AG04450 (cell line): ENCODE results near the gene GNB1L. TPM values are rescaled to one million over a fixed set of nuclear protein-coding genes. Genes with fewer than 3 reads are reported as not detected.

Experiments
- CTCF ChIA-PET: fragments of 300-600, 350-600 bp; formaldehyde crosslinking; extraction: SDS; loops from one replicate; lab custom pipeline; 2022; ENCODE audit warnings: antibody characterized with exemption, inconsistent platforms; lab: Charles Lee
- POLR2A ChIA-PET: fragments of 350-600 bp; formaldehyde crosslinking; extraction: SDS; loops from one replicate; lab custom pipeline; 2021; ENCODE audit warnings: antibody characterized with exemption, inconsistent platforms; lab: Yijun Ruan, JAX
- DNase-seq: peaks from one replicate; pipeline ENCODE4 v3.0.0-alpha.2; 2011; ENCODE audit warnings: low read depth, low spot score
- H3K27ac ChIP-seq: one replicate; pipeline ENCODE4 v1.5.1; 2012; ENCODE audit warnings: low read depth, low read length, control low read depth
- H3K27me3 ChIP-seq: one replicate; pipeline ENCODE4 v1.6.0; 2012; ENCODE audit warnings: low read length; ENCODE audit not compliant: control insufficient read depth, insufficient read depth
- H3K4me3 ChIP-seq: 2 replicates; pipeline ENCODE4 v1.5.1; 2011; ENCODE audit warnings: mild to moderate bottlenecking, low read depth, low read length, control low read depth
- H3K9me3 ChIP-seq: 2 replicates; pipeline ENCODE4 v1.5.1; 2012; ENCODE audit warnings: low read length; ENCODE audit not compliant: control insufficient read depth, insufficient read depth
- CTCF ChIP-seq: IDR thresholded peaks from 2 replicates; pipeline ENCODE4 v1.5.1; 2011; ENCODE audit warnings: low read depth, low read length, control low read depth, inconsistent platforms
- polyA plus RNA-seq: library from polyadenylated mRNA; depleted of rRNA; stranded (reverse); fragments of >200 nt; gene quantifications from 2 replicates; pipeline ENCODE4 v1.2.3, GENCODE V29; 2011

Gene GNB1L
- polyA plus RNA-seq, 1 experiment: 1.3 TPM

GRCh38 chr22:19843857-19844376 lies 10.8 kb downstream of the GNB1L start:
- Histone ChIP-seq H3K27me3 (no peaks in the 10 kb centered on the region), H3K27ac (no peak overlapping the region), H3K4me3 (no peak overlapping the region), H3K9me3 (peaks cover 7% of the 10 kb centered on the region; the same call in 1 of the 2 replicates)
- DNase-seq: no peak
- POLR2A ChIA-PET: interaction anchor here (0.7 kb wide), 1 partner anchor 54 kb away, joined by 3 read pairs; no protein-coding TSS in a partner anchor
- CTCF ChIA-PET: no interaction called here
- no peak for TF ChIP-seq CTCF

GRCh38 chr22:19843107-19843856 lies 11.4 kb downstream of the GNB1L start:
- Histone ChIP-seq H3K27ac (no peak overlapping the region), H3K27me3 (no peaks in the 10 kb centered on the region), H3K9me3 (peaks cover 7% of the 10 kb centered on the region; the same call in 1 of the 2 replicates), H3K4me3 (no peak overlapping the region)
- DNase-seq: no peak
- ChIA-PET POLR2A (no interaction called here), CTCF (no interaction called here)
- no peak for TF ChIP-seq CTCF

- CTCF ChIA-PET: no interaction called here
- TF ChIP-seq CTCF: no peak
- Histone ChIP-seq H3K4me3 (no peak overlapping the region), H3K27me3 (no peaks in the 10 kb centered on the region), H3K9me3 (peaks cover 7% of the 10 kb centered on the region; the same call in 1 of the 2 replicates), H3K27ac (no peak overlapping the region)
- POLR2A ChIA-PET: no interaction called here
- DNase-seq: no peak
These were observed 12.1 kb downstream of the GNB1L start for GRCh38 chr22:19842393-19843106.

GRCh38 chr22:19841641-19842392 lies 12.9 kb downstream of the GNB1L start:
- Histone ChIP-seq H3K4me3 (no peak overlapping the region), H3K27me3 (no peaks in the 10 kb centered on the region), H3K27ac (no peak overlapping the region), H3K9me3 (peaks cover under 1% of the 10 kb centered on the region; the same call in 1 of the 2 replicates)
- ChIA-PET CTCF (no interaction called here), POLR2A (interaction anchor here (0.8 kb wide), 1 partner anchor 9 kb away, joined by 3 read pairs; no protein-coding TSS in a partner anchor)
- no peak for TF ChIP-seq CTCF
- DNase-seq: no peak
